GM21381 (cell line): ENCODE results near the gene EIF4E2.
"Not testable (repeated sequence)": the region's sequence is repeated elsewhere in the genome, so short reads cannot be mapped to it uniquely, and the experiment has no call there.

Source experiments
- ATAC-seq: cut with Tn5 transposase; IDR thresholded peaks from one replicate; pipeline ENCODE4 v1.9.1; 2021; ENCODE audit warnings: mild to moderate bottlenecking, moderate library complexity; ENCODE audit not compliant: unreplicated experiment

EIF4E2 gene

GRCh38 chr2:232521959-232522622 lies 28.4 kb upstream of the EIF4E2 start:
- no peak for ATAC-seq

GRCh38 chr2:232522623-232523401 lies 27.7 kb upstream of the EIF4E2 start:
- no peak for ATAC-seq

GRCh38 chr2:232523402-232523681 lies 27.1 kb upstream of the EIF4E2 start:
- ATAC-seq, result no peak

- ATAC-seq, result no peak
Observed at GRCh38 chr2:232523682-232524597, 26.5 kb upstream of the EIF4E2 start.

- ATAC-seq, result no peak
Observed at GRCh38 chr2:232524771-232525170, 25.7 kb upstream of the EIF4E2 start.

- ATAC-seq, result no peak
Observed at GRCh38 chr2:232525199-232525598, 25.3 kb upstream of the EIF4E2 start.

GRCh38 chr2:232525791-232526371 lies 24.6 kb upstream of the EIF4E2 start, which contains the start of gene CHRND:
TSS of gene CHRND (plus strand) at chr2:232526160. CDS start at chr2:232526216, 56 bp downstream.
- no peak for ATAC-seq

GRCh38 chr2:232526372-232526941 lies 24.0 kb upstream of the EIF4E2 start:
- no peak for ATAC-seq

- ATAC-seq, result no peak
Observed at GRCh38 chr2:232527905-232528470, 22.5 kb upstream of the EIF4E2 start.

GRCh38 chr2:232528746-232529460 lies 21.6 kb upstream of the EIF4E2 start:
- no peak for ATAC-seq

GRCh38 chr2:232529806-232530547 lies 20.5 kb upstream of the EIF4E2 start:
- no peak for ATAC-seq

- no peak for ATAC-seq
Observed at GRCh38 chr2:232530626-232531260, 19.7 kb upstream of the EIF4E2 start.

- ATAC-seq, result no peak
Observed at GRCh38 chr2:232532419-232532818, 18.1 kb upstream of the EIF4E2 start.

GRCh38 chr2:232532821-232533220 lies 17.7 kb upstream of the EIF4E2 start:
- not testable (repeated sequence) for ATAC-seq

- no peak for ATAC-seq
Observed at GRCh38 chr2:232533944-232534710, 16.4 kb upstream of the EIF4E2 start.

GRCh38 chr2:232534940-232535651 lies 15.4 kb upstream of the EIF4E2 start:
- no peak for ATAC-seq
